Transverse colon (tissue), 4 donors: Measurements from ENCODE around the gene BRICD5. TPM values are rescaled to one million over a fixed set of nuclear protein-coding genes. Genes with fewer than 3 reads are reported as not detected.
A peak's percentile ranks its signal among the peaks of the same experiment; 100 is the strongest.

ENCODE experiments used
- DNase-seq: peaks from one replicate; pipeline ENCODE4 v3.0.0-alpha.2; 2019
- H3K27ac ChIP-seq, 4 donors: fragments of 200-600 bp; sonication (generic); 2 replicates each; pipeline ENCODE4 v1.5.1; 2016 to 2018; ENCODE audit warnings: inconsistent platforms in 4 of 4
- H3K27me3 ChIP-seq: fragments of 200-600 bp; sonication (generic); 2 replicates; pipeline ENCODE4 v1.5.1; 2017; ENCODE audit warnings: inconsistent platforms
- H3K36me3 ChIP-seq, 4 donors: fragments of 200-600 bp; sonication (generic); 2 replicates each; pipeline ENCODE4 v1.5.1; 2017 to 2019; ENCODE audit warnings: inconsistent platforms in 4 of 4
- H3K4me1 ChIP-seq, 4 donors: fragments of 200-600 bp; sonication (generic); 2 replicates each; pipeline ENCODE4 v1.5.1; 2017 to 2020; ENCODE audit warnings: inconsistent platforms in 4 of 4
- H3K4me3 ChIP-seq, 4 donors: fragments of 200-600 bp; sonication (generic); 1 replicate in 1 of 4; 2 replicates in 3 of 4; pipeline versions ENCODE4 v1.5.1 to v1.6.1; 2017 to 2019; ENCODE audit warnings: inconsistent platforms in 4 of 4
- H3K9me3 ChIP-seq, 2 donors: fragments of 200-600 bp; sonication (generic); 2 replicates each; pipeline ENCODE4 v1.5.1; 2017 to 2019; ENCODE audit warnings: inconsistent platforms in 2 of 2
- CTCF ChIP-seq, 5 experiments: fragments of 200-600 bp in 3 of 5; fragments of 450-650 bp in 2 of 5; sonication (generic) in 3 of 5; IDR thresholded peaks; 1 replicate in 2 of 5; 2 replicates in 3 of 5; pipeline ENCODE4 v1.5.1; 2016 to 2017; ENCODE audit warnings: antibody characterized with exemption in 5 of 5, inconsistent platforms in 3 of 5, mild to moderate bottlenecking in 2 of 5, moderate library complexity in 1 of 5
- EP300 ChIP-seq: sonication (generic); formaldehyde crosslinking; IDR thresholded peaks from one replicate; pipeline ENCODE4 v1.6.1; 2017; ENCODE audit warnings: antibody characterized with exemption, low read depth
- POLR2A ChIP-seq: fragments of 450-650 bp; IDR thresholded peaks from one replicate; pipeline ENCODE4 v1.6.1; 2016; ENCODE audit warnings: antibody characterized with exemption, mild to moderate bottlenecking, moderate library complexity
- POLR2AphosphoS5 ChIP-seq, 3 donors: sonication (generic); formaldehyde crosslinking; IDR thresholded peaks; one replicate each; pipeline ENCODE4 v1.6.1; 2016; ENCODE audit warnings: antibody characterized with exemption in 3 of 3
- WGBS, 2 donors: methylation state at CpG; one replicate each; pipeline ENCODE4 v1.1.5; 2018; ENCODE audit warnings: low coverage in 1 of 2; 5-methylcytosine and 5-hydroxymethylcytosine counted together
- in situ Hi-C, 4 donors: fragments of 200-750 bp; cut with MboI; loops; one replicate each; pipeline versions ENCODE4 v1.15.0 to v1.15.1; 2017; ENCODE audit warnings: low sequenced_read_pairs in 3 of 4, low pct_ligation_motif_present in 1 of 4, low pct_unique_long_range_greater_than_20kb in 1 of 4
- intact Hi-C: fragments of 100-400 bp; cut with DNase I; formaldehyde crosslinking; loops from one replicate; pipeline ENCODE4 v1.15.1; 2023; ENCODE audit warnings: low total_unique reads
- total RNA-seq, 4 donors: library from RNA; depleted of rRNA; stranded (reverse); fragments of >200 nt; gene quantifications; one replicate each; pipeline ENCODE4 v1.1.0, GENCODE V29; 2016

The BRICD5 gene
- total RNA-seq, 4 donors from 2014 or later: 5.7 to 29.9 (median 11.7) TPM

GRCh38 chr16:2236337-2237101 is 25.9 kb upstream of the BRICD5 start, which contains the start of gene DNASE1L2:
TSS of gene DNASE1L2 (plus strand) at chr16:2236444. CDS start at chr16:2236817, 373 bp downstream.
- intact Hi-C loops: loop anchor here (10.0 kb wide), 1 partner anchor 232 kb away; the partner anchor contains the start of gene ZNF598

GRCh38 chr16:2235695-2236336 is 25.2 kb upstream of the BRICD5 start:
- in situ Hi-C loops: no loop called here
- no peak for TF ChIP-seq EP300
- no peak for TF ChIP-seq CTCF (IDR thresholded peaks at IDR 0.05)
- no peak for TF ChIP-seq POLR2AphosphoS5 (IDR thresholded peaks at IDR 0.05)
- TF ChIP-seq POLR2A: no peak
- no peak for DNase-seq
- Histone ChIP-seq H3K36me3 (peaks cover 0 to 42% (median 9%) of the 10 kb centered on the region in 4 donors), H3K4me1 (peaks cover 13 to 38% (median 23%) of the 10 kb centered on the region in 4 donors), H3K9me3 (no peaks in the 10 kb centered on the region), H3K4me3 (no peak overlapping the region), H3K27me3 (peaks cover 36% of the 10 kb centered on the region), H3K27ac (no peak overlapping the region)
- intact Hi-C loops: loop anchor here (10.0 kb wide), 1 partner anchor 231 kb away; the partner anchor contains the start of gene ZNF598
- WGBS, 2 donors: 64% methylated on average over 19 of the region's 19 CpGs; no CpG with 5 or more reads in 1 of the 2 donors

More at GRCh38 chr16:2236337-2237101, 25.9 kb upstream of the BRICD5 start, which contains the start of gene DNASE1L2:
- Histone ChIP-seq H3K36me3 (peaks cover 0 to 38% (median 9%) of the 10 kb centered on the region in 4 donors), H3K27me3 (peaks cover 36% of the 10 kb centered on the region), H3K4me3 (peak within 1 kb of the TSS in 2 of 4 donors; percentile 4 to 12), H3K4me1 (peaks cover 13 to 38% (median 23%) of the 10 kb centered on the region in 4 donors), H3K9me3 (no peaks in the 10 kb centered on the region), H3K27ac (no peak within 1 kb of the TSS)
- TF ChIP-seq CTCF (IDR thresholded peaks at IDR 0.05) (no peak), POLR2AphosphoS5 (IDR thresholded peaks at IDR 0.05) (no peak), EP300 (no peak), POLR2A (no peak)
- in situ Hi-C loops: no loop called here
- WGBS, 2 donors: 27% methylated on average over 39 of the region's 64 CpGs; no CpG with 5 or more reads in 1 of the 2 donors
- no peak for DNase-seq

GRCh38 chr16:2235234-2235651 is 24.6 kb upstream of the BRICD5 start:
- no peak overlapping the region for H3K27ac ChIP-seq
- WGBS, 2 donors: 89% methylated on average over 10 of the region's 28 CpGs; no CpG with 5 or more reads in 1 of the 2 donors
- H3K9me3 ChIP-seq: no peaks in the 10 kb centered on the region
- intact Hi-C loops (loop anchor here (10.0 kb wide), 1 partner anchor 230 kb away; the partner anchor contains the start of gene ZNF598), in situ Hi-C loops (no loop called here)
- no peak for DNase-seq
- TF ChIP-seq EP300 (no peak), POLR2A (no peak), POLR2AphosphoS5 (IDR thresholded peaks at IDR 0.05) (no peak), CTCF (IDR thresholded peaks at IDR 0.05) (no peak)
- peaks cover 13 to 38% (median 23%) of the 10 kb centered on the region in 4 donors for H3K4me1 ChIP-seq
- H3K4me3 ChIP-seq: no peak overlapping the region
- H3K36me3 ChIP-seq: peaks cover 0 to 42% (median 9%) of the 10 kb centered on the region in 4 donors
- H3K27me3 ChIP-seq: peaks cover 36% of the 10 kb centered on the region

GRCh38 chr16:2234813-2235170 is 24.1 kb upstream of the BRICD5 start:
- in situ Hi-C loops (no loop called here), intact Hi-C loops (loop anchor here (10.0 kb wide), 1 partner anchor 230 kb away; the partner anchor contains the start of gene ZNF598)
- Histone ChIP-seq H3K27ac (no peak overlapping the region), H3K36me3 (peaks cover 0 to 44% (median 10%) of the 10 kb centered on the region in 4 donors), H3K4me1 (peaks cover 13 to 38% (median 23%) of the 10 kb centered on the region in 4 donors), H3K27me3 (peaks cover 36% of the 10 kb centered on the region), H3K4me3 (no peak overlapping the region), H3K9me3 (no peaks in the 10 kb centered on the region)
- TF ChIP-seq CTCF (IDR thresholded peaks at IDR 0.05): no peak
- DNase-seq: no peak
- 86% methylated on average over 11 of the region's 18 CpGs; no CpG with 5 or more reads in 1 of the 2 donors for WGBS, 2 donors
